Measurements from ENCODE around the gene MPIG6B.
A peak's percentile ranks its signal among the peaks of the same experiment; 100 is the strongest.

The MPIG6B gene

GRCh38 chr6:31702405-31702818, 20.8 kb upstream of the MPIG6B start:
- peak overlapping the region; percentile 99 for H3K27ac ChIP-seq
- H3K4me1 ChIP-seq (ENCODE audit: control insufficient read depth in 1 of 2, insufficient read depth in 1 of 2, low read depth in 1 of 2, low read length in 1 of 2): peaks cover 25% of the 10 kb centered on the region in 2 experiments
- TF ChIP-seq CTCF (IDR thresholded peaks at IDR 0.05): no peak
- no peaks in the 10 kb centered on the region for H3K9me3 ChIP-seq
- no peaks in the 10 kb centered on the region for H3K27me3 ChIP-seq
- peak overlapping the region; percentile 78 to 93 for H3K4me3 ChIP-seq (ENCODE audit: low read depth in 1 of 2, low read length in 1 of 2)
- H3K36me3 ChIP-seq: peaks cover 30% of the 10 kb centered on the region

- no peaks in the 10 kb centered on the region for H3K27me3 ChIP-seq
- H3K27ac ChIP-seq: peak within 1 kb of the TSS; percentile 99
- H3K4me1 ChIP-seq (ENCODE audit: control insufficient read depth in 1 of 2, insufficient read depth in 1 of 2, low read depth in 1 of 2, low read length in 1 of 2): peaks cover 25% of the 10 kb centered on the region in 2 experiments
- no peaks in the 10 kb centered on the region for H3K9me3 ChIP-seq
- H3K36me3 ChIP-seq: peaks cover 30% of the 10 kb centered on the region
- peak within 1 kb of the TSS; percentile 78 to 93 for H3K4me3 ChIP-seq (ENCODE audit: low read depth in 1 of 2, low read length in 1 of 2)
- peak; percentile 68 for TF ChIP-seq CTCF (IDR thresholded peaks at IDR 0.05)
Observed at GRCh38 chr6:31702819-31703716, 20.1 kb upstream of the MPIG6B start, which contains the start of gene ABHD16A. TSS of gene ABHD16A (minus strand) at chr6:31703324. CDS start at chr6:31703281, 43 bp downstream.

GRCh38 chr6:31705931-31706330, 17.2 kb upstream of the MPIG6B start:
- no peak overlapping the region for H3K27ac ChIP-seq
- peaks cover 27 to 28% of the 10 kb centered on the region in 2 experiments for H3K4me1 ChIP-seq (ENCODE audit: control insufficient read depth in 1 of 2, insufficient read depth in 1 of 2, low read depth in 1 of 2, low read length in 1 of 2)
- H3K9me3 ChIP-seq: no peaks in the 10 kb centered on the region

GRCh38 chr6:31706599-31706998, 16.6 kb upstream of the MPIG6B start, which contains the start of gene LY6G6F:
TSS of gene LY6G6F (plus strand) at chr6:31706866. CDS start at chr6:31706907, 41 bp downstream.
- Histone ChIP-seq H3K27me3 (no peaks in the 10 kb centered on the region), H3K4me1 (ENCODE audit: control insufficient read depth in 1 of 2, insufficient read depth in 1 of 2, low read depth in 1 of 2, low read length in 1 of 2) (peaks cover 27 to 28% of the 10 kb centered on the region in 2 experiments), H3K36me3 (peaks cover 2% of the 10 kb centered on the region), H3K27ac (no peak within 1 kb of the TSS), H3K4me3 (ENCODE audit: low read depth in 1 of 2, low read length in 1 of 2) (no peak within 1 kb of the TSS), H3K9me3 (no peaks in the 10 kb centered on the region)
- TF ChIP-seq CTCF (IDR thresholded peaks at IDR 0.05): no peak

More at GRCh38 chr6:31705931-31706330, 17.2 kb upstream of the MPIG6B start:
- no peaks in the 10 kb centered on the region for H3K27me3 ChIP-seq
- no peak for TF ChIP-seq CTCF (IDR thresholded peaks at IDR 0.05)
- peaks cover 9% of the 10 kb centered on the region for H3K36me3 ChIP-seq
- no peak overlapping the region for H3K4me3 ChIP-seq (ENCODE audit: low read depth in 1 of 2, low read length in 1 of 2)

GRCh38 chr6:31707701-31708100, 15.5 kb upstream of the MPIG6B start:
- no peak overlapping the region for H3K27ac ChIP-seq
- peaks cover 21 to 23% of the 10 kb centered on the region in 2 experiments for H3K4me1 ChIP-seq (ENCODE audit: control insufficient read depth in 1 of 2, insufficient read depth in 1 of 2, low read depth in 1 of 2, low read length in 1 of 2)
- no peak for TF ChIP-seq CTCF (IDR thresholded peaks at IDR 0.05)
- no peaks in the 10 kb centered on the region for H3K36me3 ChIP-seq
- no peaks in the 10 kb centered on the region for H3K27me3 ChIP-seq
- H3K9me3 ChIP-seq: no peaks in the 10 kb centered on the region
- H3K4me3 ChIP-seq (ENCODE audit: low read depth in 1 of 2, low read length in 1 of 2): no peak overlapping the region
